ENCODE measurements around the gene FBXO5.

The FBXO5 gene

DNA sequence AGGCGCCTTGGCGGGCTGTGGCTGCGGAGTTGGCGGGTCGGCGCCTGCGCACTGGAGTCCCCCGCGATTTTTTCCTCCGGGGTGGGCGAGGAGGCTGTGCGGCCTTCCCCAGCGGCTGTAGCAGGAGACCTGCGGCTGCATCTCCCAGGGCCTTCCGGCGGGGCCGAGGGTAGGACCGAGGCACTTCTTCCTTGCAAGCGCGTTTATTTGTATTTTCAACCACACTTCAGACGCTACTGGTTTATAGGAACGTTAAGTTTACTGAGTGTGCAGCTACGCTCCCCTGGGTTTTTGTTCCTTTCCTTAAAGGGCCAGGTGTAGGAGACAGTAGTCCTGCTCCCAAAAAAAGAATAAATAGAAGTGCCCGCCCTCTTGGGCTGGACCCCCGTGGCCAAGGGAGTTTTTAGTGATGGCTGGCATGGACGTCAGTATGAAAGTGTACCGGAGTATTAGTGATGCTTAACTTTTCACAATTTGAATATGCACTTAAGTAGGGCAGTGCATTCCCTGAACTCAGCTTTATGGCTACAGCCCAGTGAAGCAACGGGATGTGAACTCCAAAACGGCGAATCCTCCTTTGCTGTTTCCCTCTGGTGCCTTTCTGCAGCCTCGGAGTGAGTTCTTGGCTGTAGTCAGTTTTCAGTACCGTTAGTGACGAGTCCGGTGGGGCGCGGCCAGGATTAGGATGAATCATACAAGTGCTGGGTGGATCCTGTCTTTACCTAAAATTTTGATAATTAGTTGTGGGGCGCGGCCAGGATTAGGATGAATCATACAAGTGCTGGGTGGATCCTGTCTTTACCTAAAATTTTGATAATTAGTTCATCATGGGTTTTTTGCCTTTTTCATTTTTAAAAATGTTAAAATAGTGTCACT, 1.0 kb upstream of the FBXO5 start:
- Histone ChIP-seq H3K36me3 (peaks cover 41% of the 10 kb centered on the region), H3K4me1 (no peaks in the 10 kb centered on the region; the same call in 1 of the 2 replicates), H3K27me3 (no peaks in the 10 kb centered on the region), H3K9me3 (no peaks in the 10 kb centered on the region), H3K4me3 (ENCODE audit: low read depth, low read length) (peak overlapping the region; percentile 79)
- TF ChIP-seq CTCF (IDR thresholded peaks at IDR 0.05; ENCODE audit: low read depth, low read length): no peak
- DNase-seq: peak; percentile 64

DNA sequence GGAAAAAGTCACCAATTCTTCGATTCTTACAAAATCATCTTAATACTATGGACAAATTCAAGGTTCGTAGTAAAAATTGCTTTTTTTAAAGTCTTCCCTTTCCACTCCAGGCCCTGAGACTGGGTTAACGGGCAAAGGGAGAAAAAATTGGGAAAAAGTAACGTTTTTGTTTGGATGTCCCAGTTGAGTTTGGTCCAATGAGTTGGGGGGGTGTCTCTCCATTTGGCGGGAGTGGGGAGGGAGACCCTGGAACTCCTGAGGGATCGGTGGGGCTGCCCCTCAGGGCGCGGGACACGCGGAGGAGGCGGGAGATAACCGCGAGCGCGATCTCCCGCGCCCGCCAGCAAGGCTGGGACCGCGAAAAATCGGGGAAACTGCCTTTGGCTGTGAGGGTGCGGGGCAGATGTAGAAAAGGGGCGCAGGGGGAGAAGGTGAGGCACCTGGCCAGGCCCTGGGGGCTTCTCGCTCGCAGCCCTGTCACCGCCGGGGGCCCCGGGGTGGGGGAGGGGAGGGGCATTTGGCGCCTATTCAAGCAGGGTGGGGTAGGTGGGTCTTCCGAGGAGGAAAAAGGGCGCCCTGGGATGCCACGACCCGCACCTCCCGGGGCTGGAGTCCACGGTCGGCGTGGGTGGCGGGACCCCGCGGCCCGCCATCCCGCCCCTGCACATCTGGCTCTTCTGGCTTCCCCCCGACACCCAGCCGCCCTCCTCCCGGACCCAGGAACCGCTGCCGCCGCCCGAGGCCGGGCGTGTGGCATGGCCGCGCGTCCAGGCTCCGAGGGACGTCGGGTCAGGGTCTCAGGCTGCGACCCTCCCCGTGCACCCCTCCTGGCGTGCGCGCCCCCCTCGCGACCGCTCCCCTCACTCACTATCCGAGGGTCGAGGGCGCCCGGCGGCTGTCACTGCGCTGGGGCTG, 595 bp downstream of the FBXO5 start:
- Histone ChIP-seq H3K9me3 (no peaks in the 10 kb centered on the region), H3K4me3 (ENCODE audit: low read depth, low read length) (peak overlapping the region; percentile 79), H3K36me3 (peaks cover 55% of the 10 kb centered on the region), H3K4me1 (no peaks in the 10 kb centered on the region; the same call in none of the 2 replicates), H3K27me3 (no peaks in the 10 kb centered on the region)
- peak; percentile 63 for DNase-seq
- TF ChIP-seq CTCF (IDR thresholded peaks at IDR 0.05; ENCODE audit: low read depth, low read length): no peak

GRCh38 chr6:152981219-152981618, 1.6 kb downstream of the FBXO5 start:
- H3K27me3 ChIP-seq: no peaks in the 10 kb centered on the region
- no peak for TF ChIP-seq CTCF (IDR thresholded peaks at IDR 0.05; ENCODE audit: low read depth, low read length)
- peaks cover 55% of the 10 kb centered on the region for H3K36me3 ChIP-seq
- peak overlapping the region; percentile 79 for H3K4me3 ChIP-seq (ENCODE audit: low read depth, low read length)
- no peak for DNase-seq
- H3K4me1 ChIP-seq: no peaks in the 10 kb centered on the region; the same call in none of the 2 replicates
- H3K9me3 ChIP-seq: no peaks in the 10 kb centered on the region

GRCh38 chr6:152980656-152981055, 2.2 kb downstream of the FBXO5 start:
- no peak for DNase-seq
- Histone ChIP-seq H3K27me3 (no peaks in the 10 kb centered on the region), H3K36me3 (peaks cover 57% of the 10 kb centered on the region), H3K4me1 (no peaks in the 10 kb centered on the region; the same call in none of the 2 replicates), H3K9me3 (no peaks in the 10 kb centered on the region), H3K4me3 (ENCODE audit: low read depth, low read length) (peak overlapping the region; percentile 79)
- TF ChIP-seq CTCF (IDR thresholded peaks at IDR 0.05; ENCODE audit: low read depth, low read length): no peak

GRCh38 chr6:152979116-152979515, 3.7 kb downstream of the FBXO5 start:
- no peaks in the 10 kb centered on the region; the same call in 1 of the 2 replicates for H3K4me1 ChIP-seq
- no peak overlapping the region for H3K4me3 ChIP-seq (ENCODE audit: low read depth, low read length)
- H3K36me3 ChIP-seq: peaks cover 67% of the 10 kb centered on the region
- DNase-seq: no peak
- no peak for TF ChIP-seq CTCF (IDR thresholded peaks at IDR 0.05; ENCODE audit: low read depth, low read length)
- H3K27me3 ChIP-seq: no peaks in the 10 kb centered on the region
- H3K9me3 ChIP-seq: no peaks in the 10 kb centered on the region

Data from BE2C (cell line).